Measurements from ENCODE around the gene GLS2.

The GLS2 gene

DNA sequence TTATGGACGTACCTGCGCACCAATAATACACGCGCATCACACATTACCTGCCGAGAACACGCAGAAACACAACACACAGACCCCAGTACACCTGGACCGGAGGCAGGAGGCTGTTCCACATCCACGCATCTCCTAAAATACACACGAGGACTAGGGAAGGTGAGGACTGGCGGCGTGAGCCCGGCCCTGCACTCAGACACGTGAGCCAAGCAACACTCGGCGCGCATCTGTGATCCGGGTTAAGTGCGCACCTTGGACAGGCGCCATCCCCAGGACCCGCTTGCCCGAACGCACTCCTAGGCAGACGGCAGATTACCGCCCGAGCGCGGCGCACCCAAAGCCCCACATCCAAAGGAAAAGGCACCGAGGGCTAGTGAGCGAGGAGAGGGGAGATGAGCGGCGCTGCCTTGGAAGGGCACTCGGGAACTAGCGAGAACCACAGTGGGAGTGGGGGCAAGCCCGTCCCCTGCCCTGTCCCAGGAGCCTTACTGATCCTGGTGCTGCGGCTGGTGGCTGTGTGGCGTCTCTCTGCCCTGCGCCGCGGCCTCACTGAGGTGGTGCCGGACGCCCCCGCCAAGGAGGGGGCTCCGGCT, 417 bp downstream of the GLS2 start:
- no peaks in the 10 kb centered on the region for H3K27me3 ChIP-seq (ENCODE audit: insufficient read depth, low read length, poor library complexity, severe bottlenecking)

DNA sequence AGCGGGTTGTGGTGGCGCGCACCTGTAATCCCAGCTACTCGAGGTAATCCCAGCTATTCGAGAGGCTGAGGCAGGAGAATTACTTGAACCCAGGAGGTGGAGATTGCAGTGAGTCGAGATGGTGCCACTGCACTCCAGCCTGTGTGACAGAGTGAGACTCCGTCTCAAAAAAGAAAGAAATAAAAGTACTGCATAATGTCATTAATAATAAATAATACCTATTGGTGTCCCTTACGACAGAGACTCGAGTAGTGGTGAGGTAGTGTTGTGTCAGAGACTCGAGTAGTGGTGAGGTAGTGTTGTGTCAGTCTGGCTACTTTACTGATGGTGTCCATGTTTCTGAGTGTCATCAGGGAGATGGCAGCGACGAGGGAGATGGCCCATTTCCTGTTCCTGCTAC, 1.3 kb downstream of the GLS2 start:
- Histone ChIP-seq H3K4me2 (ENCODE audit: low read depth, low read length, poor library complexity, severe bottlenecking) (no peak overlapping the region), H3K36me3 (ENCODE audit: insufficient read depth, low read length) (no peaks in the 10 kb centered on the region), H3K9me3 (ENCODE audit: insufficient read depth, low read depth, low read length) (no peaks in the 10 kb centered on the region), H4K20me1 (ENCODE audit: insufficient read depth, low read length, poor library complexity, severe bottlenecking) (no peaks in the 10 kb centered on the region), H3K27me3 (ENCODE audit: insufficient read depth, low read length, poor library complexity, severe bottlenecking) (no peaks in the 10 kb centered on the region), H3K9me2 (replicated peaks; ENCODE audit: low read depth, low read length) (no peaks in the 10 kb centered on the region), H3F3A (ENCODE audit: low read depth) (no peaks in the 10 kb centered on the region), H3K79me2 (ENCODE audit: insufficient read depth, low read length) (no peaks in the 10 kb centered on the region), H3K4me3 (ENCODE audit: low read length, poor library complexity, severe bottlenecking) (no peak overlapping the region), H3K4me1 (ENCODE audit: insufficient read depth, low read length, poor library complexity, severe bottlenecking) (no peaks in the 10 kb centered on the region), H2AFZ (ENCODE audit: low read length) (no peak overlapping the region), H3K9ac (ENCODE audit: low read depth, low read length, poor library complexity, severe bottlenecking) (no peak overlapping the region)
- TF ChIP-seq EZH2phosphoT487 (IDR thresholded peaks at IDR 0.05; ENCODE audit: borderline replicate concordance): no peak
- TF ChIP-seq, protein P1, sequence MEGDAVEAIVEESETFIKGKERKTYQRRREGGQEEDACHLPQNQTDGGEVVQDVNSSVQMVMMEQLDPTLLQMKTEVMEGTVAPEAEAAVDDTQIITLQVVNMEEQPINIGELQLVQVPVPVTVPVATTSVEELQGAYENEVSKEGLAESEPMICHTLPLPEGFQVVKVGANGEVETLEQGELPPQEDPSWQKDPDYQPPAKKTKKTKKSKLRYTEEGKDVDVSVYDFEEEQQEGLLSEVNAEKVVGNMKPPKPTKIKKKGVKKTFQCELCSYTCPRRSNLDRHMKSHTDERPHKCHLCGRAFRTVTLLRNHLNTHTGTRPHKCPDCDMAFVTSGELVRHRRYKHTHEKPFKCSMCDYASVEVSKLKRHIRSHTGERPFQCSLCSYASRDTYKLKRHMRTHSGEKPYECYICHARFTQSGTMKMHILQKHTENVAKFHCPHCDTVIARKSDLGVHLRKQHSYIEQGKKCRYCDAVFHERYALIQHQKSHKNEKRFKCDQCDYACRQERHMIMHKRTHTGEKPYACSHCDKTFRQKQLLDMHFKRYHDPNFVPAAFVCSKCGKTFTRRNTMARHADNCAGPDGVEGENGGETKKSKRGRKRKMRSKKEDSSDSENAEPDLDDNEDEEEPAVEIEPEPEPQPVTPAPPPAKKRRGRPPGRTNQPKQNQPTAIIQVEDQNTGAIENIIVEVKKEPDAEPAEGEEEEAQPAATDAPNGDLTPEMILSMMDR (conservative IDR thresholded peaks at IDR 0.05; ENCODE audit: low read length): no peak

More for the DNA sequence above, 417 bp downstream of the GLS2 start:
- H2AFZ ChIP-seq (ENCODE audit: low read length): no peak overlapping the region
- no peaks in the 10 kb centered on the region for H3F3A ChIP-seq (ENCODE audit: low read depth)
- no peak for TF ChIP-seq EZH2phosphoT487 (IDR thresholded peaks at IDR 0.05; ENCODE audit: borderline replicate concordance)
- no peaks in the 10 kb centered on the region for H3K9me2 ChIP-seq (replicated peaks; ENCODE audit: low read depth, low read length)
- no peak overlapping the region for H3K4me3 ChIP-seq (ENCODE audit: low read length, poor library complexity, severe bottlenecking)
- no peak overlapping the region for H3K9ac ChIP-seq (ENCODE audit: low read depth, low read length, poor library complexity, severe bottlenecking)
- no peaks in the 10 kb centered on the region for H3K4me1 ChIP-seq (ENCODE audit: insufficient read depth, low read length, poor library complexity, severe bottlenecking)
- no peaks in the 10 kb centered on the region for H3K79me2 ChIP-seq (ENCODE audit: insufficient read depth, low read length)
- no peaks in the 10 kb centered on the region for H3K36me3 ChIP-seq (ENCODE audit: insufficient read depth, low read length)
- H3K9me3 ChIP-seq (ENCODE audit: insufficient read depth, low read depth, low read length): no peaks in the 10 kb centered on the region
- no peaks in the 10 kb centered on the region for H4K20me1 ChIP-seq (ENCODE audit: insufficient read depth, low read length, poor library complexity, severe bottlenecking)
- no peak overlapping the region for H3K4me2 ChIP-seq (ENCODE audit: low read depth, low read length, poor library complexity, severe bottlenecking)

DNA sequence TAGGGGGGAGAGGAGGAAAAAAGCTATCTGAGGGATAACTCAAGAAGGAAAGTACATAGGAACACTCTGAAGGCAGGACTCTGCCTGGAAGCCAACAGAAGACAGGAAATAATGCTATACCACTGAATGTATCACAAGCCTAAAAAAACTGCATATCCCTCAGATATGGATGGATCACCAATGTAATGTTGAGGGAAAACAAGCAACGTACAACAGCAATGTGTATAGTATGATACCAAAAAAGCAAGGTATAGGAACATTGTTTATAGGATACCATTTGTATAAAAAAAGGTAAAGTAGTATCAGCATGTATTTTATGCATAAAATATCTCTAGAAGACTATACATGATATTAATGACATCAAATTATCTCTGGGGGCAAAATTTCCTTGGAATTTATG, 3.4 kb downstream of the GLS2 start:
- no peaks in the 10 kb centered on the region for H3K79me2 ChIP-seq (ENCODE audit: insufficient read depth, low read length)
- H3K4me1 ChIP-seq (ENCODE audit: insufficient read depth, low read length, poor library complexity, severe bottlenecking): no peaks in the 10 kb centered on the region
- no peak overlapping the region for H3K4me2 ChIP-seq (ENCODE audit: low read depth, low read length, poor library complexity, severe bottlenecking)
- TF ChIP-seq, protein P1 (conservative IDR thresholded peaks at IDR 0.05; ENCODE audit: low read length): no peak
- no peak for TF ChIP-seq EZH2phosphoT487 (IDR thresholded peaks at IDR 0.05; ENCODE audit: borderline replicate concordance)
- H4K20me1 ChIP-seq (ENCODE audit: insufficient read depth, low read length, poor library complexity, severe bottlenecking): no peaks in the 10 kb centered on the region
- H2AFZ ChIP-seq (ENCODE audit: low read length): no peak overlapping the region
- H3K9me3 ChIP-seq (ENCODE audit: insufficient read depth, low read depth, low read length): no peaks in the 10 kb centered on the region
- no peaks in the 10 kb centered on the region for H3K9me2 ChIP-seq (replicated peaks; ENCODE audit: low read depth, low read length)
- no peaks in the 10 kb centered on the region for H3K36me3 ChIP-seq (ENCODE audit: insufficient read depth, low read length)
- no peak overlapping the region for H3K9ac ChIP-seq (ENCODE audit: low read depth, low read length, poor library complexity, severe bottlenecking)
- no peak overlapping the region for H3K4me3 ChIP-seq (ENCODE audit: low read length, poor library complexity, severe bottlenecking)
- H3K27me3 ChIP-seq (ENCODE audit: insufficient read depth, low read length, poor library complexity, severe bottlenecking): no peaks in the 10 kb centered on the region
- H3F3A ChIP-seq (ENCODE audit: low read depth): no peaks in the 10 kb centered on the region

DNA sequence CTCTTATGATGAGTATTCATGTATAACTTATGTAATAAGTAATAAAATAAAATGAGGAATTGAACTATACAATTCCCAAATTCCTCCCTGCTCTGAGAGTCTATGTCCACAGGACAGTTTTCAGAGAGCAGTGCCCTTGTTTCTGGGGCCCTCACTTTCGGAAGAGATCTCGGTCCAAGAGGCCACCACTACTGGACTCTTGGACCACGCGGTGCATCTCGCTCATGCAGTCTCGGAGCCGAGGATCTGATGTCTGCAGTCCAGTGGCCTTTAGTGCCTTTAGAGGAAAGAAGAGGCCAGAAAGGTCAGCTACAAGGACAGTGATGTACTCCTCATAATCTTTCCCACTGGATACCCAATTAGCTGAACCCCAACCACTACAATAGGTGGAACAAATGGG, 8.3 kb downstream of the GLS2 start:
- Histone ChIP-seq H3F3A (ENCODE audit: low read depth) (no peaks in the 10 kb centered on the region), H2AFZ (ENCODE audit: low read length) (no peak overlapping the region), H3K9me3 (ENCODE audit: insufficient read depth, low read depth, low read length) (no peaks in the 10 kb centered on the region), H3K36me3 (ENCODE audit: insufficient read depth, low read length) (no peaks in the 10 kb centered on the region), H3K27me3 (ENCODE audit: insufficient read depth, low read length, poor library complexity, severe bottlenecking) (no peaks in the 10 kb centered on the region), H3K4me3 (ENCODE audit: low read length, poor library complexity, severe bottlenecking) (no peak overlapping the region), H3K9me2 (replicated peaks; ENCODE audit: low read depth, low read length) (no peaks in the 10 kb centered on the region), H4K20me1 (ENCODE audit: insufficient read depth, low read length, poor library complexity, severe bottlenecking) (no peaks in the 10 kb centered on the region), H3K4me2 (ENCODE audit: low read depth, low read length, poor library complexity, severe bottlenecking) (no peak overlapping the region), H3K4me1 (ENCODE audit: insufficient read depth, low read length, poor library complexity, severe bottlenecking) (no peaks in the 10 kb centered on the region), H3K9ac (ENCODE audit: low read depth, low read length, poor library complexity, severe bottlenecking) (no peak overlapping the region), H3K79me2 (ENCODE audit: insufficient read depth, low read length) (no peaks in the 10 kb centered on the region)
- TF ChIP-seq EZH2phosphoT487 (IDR thresholded peaks at IDR 0.05; ENCODE audit: borderline replicate concordance): no peak
- TF ChIP-seq, protein P1 (conservative IDR thresholded peaks at IDR 0.05; ENCODE audit: low read length): no peak

Measured in Loucy (cell line).